Measurements from ENCODE around the gene CCDC157. TPM values are rescaled to one million over a fixed set of nuclear protein-coding genes. Genes with fewer than 3 reads are reported as not detected.

CCDC157 gene
- total RNA-seq, 2 experiments from 2014 or later: 2.1 to 2.9 TPM

- peaks cover 15% of the 10 kb centered on the region for H3K36me3 Mint-ChIP-seq
- H3K4me3 Mint-ChIP-seq: peak overlapping the region; percentile 93
- H3K27me3 Mint-ChIP-seq: no peaks in the 10 kb centered on the region
- no peaks in the 10 kb centered on the region for H3K9me3 Mint-ChIP-seq
- intact Hi-C loops (cut with micrococcal nuclease): loop anchor here (2.0 kb wide), 2 partner anchors 31 to 69 kb away; partner anchors contain the start of genes CASTOR1 and TBC1D10A
- ChIA-PET POLR2A (interaction anchor here (1.0 to 1.7 kb wide), 5 partner anchors 17 to 72 kb away, joined by 3 to 11 read pairs (median 4); partner anchors contain the start of gene TBC1D10A), CTCF (interaction anchor here (1.1 to 2.3 kb wide), 2 partner anchors 44 to 70 kb away, joined by 3 to 17 read pairs; no protein-coding TSS in a partner anchor)
- H3K4me1 Mint-ChIP-seq (ENCODE audit: low read depth): peaks cover 39% of the 10 kb centered on the region
- H3K27ac Mint-ChIP-seq: no peak overlapping the region
- no peak for DNase-seq
Observed at GRCh38 chr22:30357650-30358215, 926 bp downstream of the CCDC157 start.

DNA sequence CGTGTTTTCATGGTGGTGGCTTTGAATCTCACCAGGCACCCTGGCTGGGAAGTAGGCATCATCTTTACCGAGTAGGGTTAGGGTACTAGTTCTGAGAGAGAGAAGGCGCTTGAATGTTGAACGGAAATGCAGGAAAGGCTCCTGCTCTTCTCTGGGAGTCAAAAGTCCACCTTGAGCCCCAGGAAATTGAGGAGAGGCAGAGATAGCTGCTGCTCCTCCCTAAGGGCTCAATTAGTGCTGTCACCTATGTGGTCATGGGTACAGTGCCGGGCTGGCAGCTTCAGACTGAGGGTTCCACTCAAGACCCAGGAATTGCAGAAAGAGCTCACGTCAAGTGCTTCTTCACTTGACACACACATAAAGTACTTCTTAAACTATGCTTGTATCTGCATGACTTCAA lies 1.7 kb downstream of the CCDC157 start:
- Mint-ChIP-seq H3K4me1 (ENCODE audit: low read depth) (peaks cover 32% of the 10 kb centered on the region), H3K4me3 (no peak overlapping the region), H3K36me3 (peaks cover 12% of the 10 kb centered on the region), H3K27me3 (no peaks in the 10 kb centered on the region), H3K27ac (no peak overlapping the region), H3K9me3 (no peaks in the 10 kb centered on the region)
- POLR2A ChIA-PET: no interaction called here
- CTCF ChIA-PET: interaction anchor here (0.8 to 2.3 kb wide), 4 partner anchors 9 to 70 kb away, joined by 3 to 17 read pairs (median 3); partner anchors contain the start of gene RNF215
- intact Hi-C loops (cut with micrococcal nuclease): no loop called here
- DNase-seq: no peak

DNA sequence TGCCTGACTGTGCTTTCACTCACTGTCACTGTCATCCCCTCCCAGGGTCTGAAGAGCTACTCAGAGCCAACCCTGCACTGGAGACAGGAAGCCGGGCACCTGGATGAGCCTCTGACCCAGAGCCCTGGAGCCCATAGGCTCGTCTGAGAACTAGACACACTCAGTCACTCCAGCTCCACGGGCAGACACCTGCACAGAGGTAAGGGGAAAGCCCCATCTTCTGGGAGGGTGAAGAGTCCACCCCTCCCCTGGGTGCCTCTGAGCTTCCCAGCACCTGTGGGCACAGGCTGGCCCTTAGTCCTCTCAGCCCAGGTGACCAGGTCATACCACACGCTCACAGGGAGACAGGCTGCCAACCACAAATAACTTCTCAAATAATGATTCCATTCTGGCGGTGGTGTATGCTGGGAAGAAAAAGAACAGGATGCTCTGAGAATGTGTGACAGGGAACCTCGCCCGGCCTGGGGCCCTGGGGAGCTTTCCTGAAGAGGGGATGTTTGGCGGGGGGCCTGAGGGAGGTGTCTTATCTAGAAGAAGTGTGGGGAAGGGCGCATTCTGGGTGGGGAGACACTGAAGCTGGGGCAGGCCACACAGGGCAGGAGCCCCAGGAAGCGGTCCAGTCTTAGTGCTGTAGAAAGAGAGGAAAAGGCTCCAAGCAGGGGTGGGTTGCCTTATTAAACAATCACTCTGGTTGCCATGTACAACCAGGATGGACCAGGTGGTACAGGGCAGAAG lies 5.3 kb downstream of the CCDC157 start:
- H3K4me3 Mint-ChIP-seq: no peak overlapping the region
- CTCF ChIA-PET: interaction anchor here (0.6 to 0.7 kb wide), 2 partner anchors 62 to 74 kb away, joined by 3 to 5 read pairs; no protein-coding TSS in a partner anchor

GRCh38 chr22:30362651-30363281 lies 6.0 kb downstream of the CCDC157 start:
- no peak for DNase-seq
- H3K4me1 Mint-ChIP-seq (ENCODE audit: low read depth): peaks cover 4% of the 10 kb centered on the region
- H3K9me3 Mint-ChIP-seq: no peaks in the 10 kb centered on the region
- ChIA-PET POLR2A (no interaction called here), CTCF (no interaction called here)
- no peak overlapping the region for H3K27ac Mint-ChIP-seq
- no peak overlapping the region for H3K4me3 Mint-ChIP-seq
- no peaks in the 10 kb centered on the region for H3K36me3 Mint-ChIP-seq
- no peaks in the 10 kb centered on the region for H3K27me3 Mint-ChIP-seq
- intact Hi-C loops (cut with micrococcal nuclease): no loop called here

More for the DNA sequence above, 5.3 kb downstream of the CCDC157 start:
- Mint-ChIP-seq H3K27me3 (no peaks in the 10 kb centered on the region), H3K9me3 (no peaks in the 10 kb centered on the region), H3K4me1 (ENCODE audit: low read depth) (peaks cover 8% of the 10 kb centered on the region), H3K36me3 (no peaks in the 10 kb centered on the region), H3K27ac (no peak overlapping the region)
- no peak for DNase-seq
- intact Hi-C loops (cut with micrococcal nuclease): no loop called here
- POLR2A ChIA-PET: no interaction called here

DNA sequence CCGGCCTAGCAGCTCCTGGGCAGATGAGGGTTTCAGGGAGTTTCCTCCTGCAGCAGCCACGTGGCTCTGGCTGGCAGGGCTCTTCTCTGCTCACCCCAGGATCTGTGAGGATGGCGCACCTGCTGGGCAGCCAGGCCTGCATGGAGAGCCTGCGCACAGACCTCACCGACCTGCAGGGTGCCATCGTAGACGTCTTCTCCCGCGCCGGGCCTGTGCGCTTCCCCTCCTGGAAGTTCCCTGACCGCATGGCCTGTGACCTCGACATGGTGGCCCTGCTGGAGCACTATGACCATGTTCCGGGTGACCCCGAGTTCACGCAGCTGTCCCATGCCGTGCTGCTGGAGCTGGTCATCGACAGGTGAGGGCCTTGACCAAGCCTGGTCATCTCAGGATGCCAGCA lies 9.1 kb downstream of the CCDC157 start:
- no peak for DNase-seq
- ChIA-PET CTCF (interaction anchor here (0.6 to 2.0 kb wide), 4 partner anchors 11 to 119 kb away, joined by 3 to 6 read pairs (median 4); partner anchors contain the start of gene RNF215), POLR2A (no interaction called here)
- Mint-ChIP-seq H3K27me3 (no peaks in the 10 kb centered on the region), H3K4me3 (no peak overlapping the region), H3K27ac (no peak overlapping the region), H3K4me1 (ENCODE audit: low read depth) (no peaks in the 10 kb centered on the region), H3K36me3 (no peaks in the 10 kb centered on the region), H3K9me3 (no peaks in the 10 kb centered on the region)
- intact Hi-C loops (cut with micrococcal nuclease): no loop called here

DNA sequence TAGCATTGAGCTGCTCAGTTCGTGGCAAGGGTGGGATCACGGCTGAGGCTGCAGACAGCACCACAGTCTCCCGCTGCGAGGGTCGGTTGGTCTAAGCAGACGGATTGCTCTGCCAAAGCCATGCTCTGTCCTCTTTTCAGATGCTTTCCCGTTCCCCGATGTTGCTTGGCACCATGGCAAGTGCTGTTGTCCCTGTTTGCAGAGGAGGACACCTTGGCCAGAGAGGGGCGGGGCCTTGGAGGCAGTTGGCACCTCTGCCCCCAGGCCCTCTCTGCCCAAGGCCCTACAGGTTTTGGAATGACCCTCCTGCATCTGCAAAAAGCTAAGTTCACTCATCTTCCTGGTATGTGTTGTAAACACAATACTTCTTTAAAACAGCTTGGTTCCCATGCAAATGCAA lies 11.6 kb downstream of the CCDC157 start:
- H3K4me1 Mint-ChIP-seq (ENCODE audit: low read depth): no peaks in the 10 kb centered on the region
- no peaks in the 10 kb centered on the region for H3K9me3 Mint-ChIP-seq
- intact Hi-C loops (cut with micrococcal nuclease): no loop called here
- no peaks in the 10 kb centered on the region for H3K36me3 Mint-ChIP-seq
- no peak overlapping the region for H3K4me3 Mint-ChIP-seq
- ChIA-PET CTCF (interaction anchor here (1.9 kb wide), 1 partner anchor 19 kb away, joined by 11 read pairs; the partner anchor contains the start of gene RNF215), POLR2A (no interaction called here)
- DNase-seq: no peak
- H3K27ac Mint-ChIP-seq: no peak overlapping the region
- H3K27me3 Mint-ChIP-seq: no peaks in the 10 kb centered on the region

- no peaks in the 10 kb centered on the region for H3K27me3 Mint-ChIP-seq
- H3K9me3 Mint-ChIP-seq: no peaks in the 10 kb centered on the region
- POLR2A ChIA-PET: no interaction called here
- H3K4me1 Mint-ChIP-seq (ENCODE audit: low read depth): no peaks in the 10 kb centered on the region
- CTCF ChIA-PET: no interaction called here
- no peak overlapping the region for H3K27ac Mint-ChIP-seq
- no peaks in the 10 kb centered on the region for H3K36me3 Mint-ChIP-seq
- intact Hi-C loops (cut with micrococcal nuclease): no loop called here
- no peak overlapping the region for H3K4me3 Mint-ChIP-seq
- DNase-seq: no peak
Observed at GRCh38 chr22:30370641-30371230, 13.9 kb downstream of the CCDC157 start.

- Mint-ChIP-seq H3K9me3 (no peaks in the 10 kb centered on the region), H3K4me1 (ENCODE audit: low read depth) (no peaks in the 10 kb centered on the region), H3K36me3 (no peaks in the 10 kb centered on the region), H3K27me3 (no peaks in the 10 kb centered on the region), H3K27ac (no peak overlapping the region), H3K4me3 (no peak overlapping the region)
- intact Hi-C loops (cut with micrococcal nuclease): no loop called here
- CTCF ChIA-PET: no interaction called here
- POLR2A ChIA-PET: no interaction called here
- no peak for DNase-seq
Observed at GRCh38 chr22:30371321-30371720, 14.5 kb downstream of the CCDC157 start.

DNA sequence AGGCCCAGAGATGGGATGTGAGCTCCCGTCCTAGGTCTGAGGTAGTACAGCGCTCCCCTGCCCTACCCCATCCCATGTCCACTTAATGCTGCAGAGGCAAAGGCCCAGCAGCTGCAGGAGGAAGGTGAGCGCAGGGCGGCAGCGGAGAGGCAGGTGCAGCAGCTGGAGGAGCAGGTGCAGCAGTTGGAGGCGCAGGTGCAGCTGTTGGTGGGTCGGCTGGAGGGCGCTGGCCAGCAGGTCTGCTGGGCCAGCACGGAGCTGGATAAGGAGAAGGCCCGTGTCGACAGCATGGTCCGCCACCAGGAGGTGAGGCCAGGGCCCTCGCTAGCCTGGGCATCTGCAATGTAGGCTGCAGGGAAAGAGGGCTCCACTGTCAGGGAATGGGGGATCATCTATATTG lies 15.2 kb downstream of the CCDC157 start:
- no peak overlapping the region for H3K27ac Mint-ChIP-seq
- no peaks in the 10 kb centered on the region for H3K4me1 Mint-ChIP-seq (ENCODE audit: low read depth)
- POLR2A ChIA-PET: no interaction called here
- H3K36me3 Mint-ChIP-seq: no peaks in the 10 kb centered on the region
- H3K9me3 Mint-ChIP-seq: no peaks in the 10 kb centered on the region
- H3K27me3 Mint-ChIP-seq: no peaks in the 10 kb centered on the region
- no peak for DNase-seq
- no peak overlapping the region for H3K4me3 Mint-ChIP-seq
- intact Hi-C loops (cut with micrococcal nuclease): no loop called here
- CTCF ChIA-PET: interaction anchor here (1.1 kb wide), 1 partner anchor 19 kb away, joined by 3 read pairs; no protein-coding TSS in a partner anchor

DNA sequence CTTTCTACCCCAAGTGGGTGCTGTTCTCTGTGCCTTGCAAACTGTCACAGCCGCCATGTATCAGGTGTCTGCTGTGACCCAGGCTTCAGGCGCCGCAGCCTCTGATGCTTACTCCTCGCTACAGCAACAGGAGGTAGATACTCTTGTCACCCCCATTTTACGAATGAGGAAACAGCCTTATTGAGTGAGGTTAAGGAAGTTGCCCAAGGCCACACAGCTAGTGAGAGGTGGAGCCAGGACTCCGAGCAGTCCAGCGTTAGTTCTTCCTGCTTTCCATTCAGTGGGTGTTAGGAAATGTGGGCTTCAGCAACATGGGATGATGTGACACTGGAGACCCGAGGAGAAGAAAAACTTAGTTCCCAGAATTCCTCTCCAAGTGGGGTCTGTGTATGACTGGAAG lies 16.1 kb downstream of the CCDC157 start:
- H3K4me3 Mint-ChIP-seq: no peak overlapping the region
- POLR2A ChIA-PET: no interaction called here
- H3K36me3 Mint-ChIP-seq: no peaks in the 10 kb centered on the region
- no peak for DNase-seq
- H3K4me1 Mint-ChIP-seq (ENCODE audit: low read depth): no peaks in the 10 kb centered on the region
- H3K27me3 Mint-ChIP-seq: no peaks in the 10 kb centered on the region
- intact Hi-C loops (cut with micrococcal nuclease): no loop called here
- CTCF ChIA-PET: interaction anchor here (1.1 kb wide), 1 partner anchor 18 kb away, joined by 3 read pairs; no protein-coding TSS in a partner anchor
- H3K9me3 Mint-ChIP-seq: no peaks in the 10 kb centered on the region
- H3K27ac Mint-ChIP-seq: no peak overlapping the region

DNA sequence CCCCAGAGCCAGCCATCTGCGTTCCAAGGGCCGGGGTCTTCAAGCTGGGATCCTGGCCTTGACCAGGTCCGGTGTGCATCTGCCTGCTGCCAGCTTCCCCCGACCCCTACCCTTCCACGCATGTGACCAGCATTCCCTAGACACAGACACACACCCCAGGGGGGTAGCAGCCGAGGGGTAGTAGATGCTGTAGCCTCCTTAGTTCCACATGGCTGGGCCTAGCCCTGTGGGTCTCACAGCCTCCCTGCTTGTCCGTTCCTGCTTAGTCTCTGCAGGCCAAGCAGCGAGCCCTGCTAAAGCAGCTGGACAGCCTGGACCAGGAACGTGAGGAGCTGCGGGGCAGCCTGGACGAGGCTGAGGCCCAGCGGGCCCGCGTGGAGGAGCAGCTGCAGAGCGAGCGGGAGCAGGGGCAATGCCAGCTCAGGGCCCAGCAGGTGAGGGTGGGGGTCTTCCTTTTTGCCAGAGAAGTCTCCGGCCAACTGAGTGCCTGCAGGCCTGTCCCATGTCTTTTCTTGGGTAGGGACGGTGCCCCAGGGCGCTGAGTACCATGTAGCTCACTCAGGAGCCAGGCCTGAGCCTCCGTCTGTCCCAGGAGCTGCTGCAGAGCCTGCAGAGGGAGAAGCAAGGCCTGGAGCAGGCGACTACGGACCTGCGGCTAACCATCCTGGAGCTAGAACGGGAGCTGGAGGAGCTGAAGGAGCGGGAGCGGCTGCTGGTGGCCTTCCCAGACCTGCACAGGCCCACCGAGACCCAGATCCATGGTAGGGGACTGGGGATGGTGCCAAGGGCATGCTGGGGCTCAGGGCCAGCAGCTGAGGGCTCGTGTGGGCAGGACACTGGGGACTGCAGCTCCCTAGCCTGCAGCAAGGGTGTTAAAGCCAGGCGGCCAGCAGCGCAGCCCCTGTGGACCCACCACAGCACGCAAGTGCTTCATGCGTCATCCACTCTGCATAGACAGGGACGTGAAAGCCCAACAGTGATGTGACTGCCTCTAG lies 16.8 kb downstream of the CCDC157 start:
- Mint-ChIP-seq H3K9me3 (no peaks in the 10 kb centered on the region), H3K36me3 (no peaks in the 10 kb centered on the region), H3K27me3 (no peaks in the 10 kb centered on the region), H3K4me1 (ENCODE audit: low read depth) (no peaks in the 10 kb centered on the region), H3K27ac (no peak overlapping the region), H3K4me3 (no peak overlapping the region)
- intact Hi-C loops (cut with micrococcal nuclease): no loop called here
- no peak for DNase-seq
- ChIA-PET POLR2A (no interaction called here), CTCF (interaction anchor here (1.0 to 1.1 kb wide), 2 partner anchors 17 to 72 kb away, joined by 3 to 4 read pairs; no protein-coding TSS in a partner anchor)

All from activated CD4-positive, alpha-beta memory T cell treated with anti-CD3 and anti-CD28 coated beads for 36 hours (primary cell).